ENCODE measurements around the gene HSD17B4. TPM values are rescaled to one million over a fixed set of nuclear protein-coding genes. Genes with fewer than 3 reads are reported as not detected.

HSD17B4 gene, protein sequence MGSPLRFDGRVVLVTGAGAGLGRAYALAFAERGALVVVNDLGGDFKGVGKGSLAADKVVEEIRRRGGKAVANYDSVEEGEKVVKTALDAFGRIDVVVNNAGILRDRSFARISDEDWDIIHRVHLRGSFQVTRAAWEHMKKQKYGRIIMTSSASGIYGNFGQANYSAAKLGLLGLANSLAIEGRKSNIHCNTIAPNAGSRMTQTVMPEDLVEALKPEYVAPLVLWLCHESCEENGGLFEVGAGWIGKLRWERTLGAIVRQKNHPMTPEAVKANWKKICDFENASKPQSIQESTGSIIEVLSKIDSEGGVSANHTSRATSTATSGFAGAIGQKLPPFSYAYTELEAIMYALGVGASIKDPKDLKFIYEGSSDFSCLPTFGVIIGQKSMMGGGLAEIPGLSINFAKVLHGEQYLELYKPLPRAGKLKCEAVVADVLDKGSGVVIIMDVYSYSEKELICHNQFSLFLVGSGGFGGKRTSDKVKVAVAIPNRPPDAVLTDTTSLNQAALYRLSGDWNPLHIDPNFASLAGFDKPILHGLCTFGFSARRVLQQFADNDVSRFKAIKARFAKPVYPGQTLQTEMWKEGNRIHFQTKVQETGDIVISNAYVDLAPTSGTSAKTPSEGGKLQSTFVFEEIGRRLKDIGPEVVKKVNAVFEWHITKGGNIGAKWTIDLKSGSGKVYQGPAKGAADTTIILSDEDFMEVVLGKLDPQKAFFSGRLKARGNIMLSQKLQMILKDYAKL
- 62.4 to 75.7 TPM (median 67.5 TPM) in 5 replicates for total RNA-seq (2022; extraction: Qiagen RNA extraction; ENCODE audit: low read depth)

DNA sequence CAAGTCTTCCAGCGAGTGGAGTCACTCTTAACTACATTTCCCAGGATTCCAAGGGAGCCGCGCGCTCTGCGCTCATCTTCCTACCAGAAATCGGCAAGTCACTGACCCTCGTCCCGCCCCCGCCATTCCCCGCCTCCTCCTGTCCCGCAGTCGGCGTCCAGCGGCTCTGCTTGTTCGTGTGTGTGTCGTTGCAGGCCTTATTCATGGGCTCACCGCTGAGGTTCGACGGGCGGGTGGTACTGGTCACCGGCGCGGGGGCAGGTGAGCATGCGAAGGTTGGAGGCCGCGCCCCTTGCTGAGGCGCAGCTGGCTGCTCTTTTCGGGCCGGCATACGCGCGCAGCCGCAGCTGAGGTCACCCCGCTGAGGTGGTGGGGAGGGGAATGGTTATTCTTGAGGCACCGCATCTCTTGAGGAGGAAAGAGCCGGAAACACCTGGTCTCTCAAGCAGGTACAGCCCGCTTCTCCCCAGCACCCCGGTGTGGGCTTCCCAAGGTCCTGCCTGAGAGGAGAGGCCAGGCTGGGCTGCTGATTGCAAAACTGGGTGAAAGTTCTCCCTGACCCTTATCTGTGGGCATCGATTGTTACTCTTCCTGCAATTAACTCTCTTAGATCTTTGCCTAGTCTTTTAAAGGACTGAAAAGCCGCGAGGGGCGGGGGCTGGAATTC, at the start of gene HSD17B4:
HSD17B4 (plus strand) TSS at position 125 of the 667 bp plus-strand sequence; CDS start at position 204, 79 bp downstream.

Other genes with a start within 250 kb of the HSD17B4 start
- 16.0 to 42.0 TPM (median 24.8 TPM) in 5 replicates for gene TNFAIP8, start 96.5 kb upstream of the HSD17B4 start, total RNA-seq (2022; extraction: Qiagen RNA extraction; ENCODE audit: low read depth)
- gene FAM170A, start 177.1 kb downstream of the HSD17B4 start, total RNA-seq (2022; extraction: Qiagen RNA extraction; ENCODE audit: low read depth) = not detected in 5 replicates